ENCODE data around the gene PGM5. TPM values are rescaled to one million over a fixed set of nuclear protein-coding genes. Genes with fewer than 3 reads are reported as not detected.

Gene PGM5
- total and polyA plus RNA-seq, 2 of the 8 experiments (the other 6 are each of a cell fraction or from before 2014, with no cell fraction given) = not detected

- Histone ChIP-seq H3K56ac (replicated peaks; ENCODE audit: insufficient read length, low read depth, low read length) (no peak overlapping the region), H4K20me1 (replicated peaks in 1 of 2; ENCODE audit: control insufficient read depth in 1 of 2, insufficient read depth in 2 of 2, low read length in 2 of 2) (no peaks in the 10 kb centered on the region), H3K4me3 (ENCODE audit: extremely low read depth in 1 of 4, insufficient read depth in 2 of 4, low read depth in 3 of 4, low read length in 4 of 4) (no peak overlapping the region), H2AK5ac (ENCODE audit: low read depth, low read length) (no peak overlapping the region), H2AFZ (ENCODE audit: low read length) (no peak overlapping the region), H3K4me1 (replicated peaks in 1 of 4; ENCODE audit: control insufficient read depth in 3 of 4, insufficient read depth in 4 of 4, low read length in 3 of 4) (no peaks in the 10 kb centered on the region), H3K9me3 (ENCODE audit: insufficient read depth in 2 of 2, low read depth in 1 of 2, low read length in 1 of 2) (no peaks in the 10 kb centered on the region), H3K79me1 (ENCODE audit: low read depth, low read length) (no peaks in the 10 kb centered on the region), H4K5ac (ENCODE audit: insufficient read length, low read depth, low read length) (no peak overlapping the region), H3K4ac (replicated peaks; ENCODE audit: insufficient read length, low read depth, low read length) (no peak overlapping the region), H3K18ac (ENCODE audit: extremely low read depth, low read length) (no peak overlapping the region), H3K14ac (ENCODE audit: insufficient read length) (no peak overlapping the region), H3K27me3 (replicated peaks in 1 of 4; ENCODE audit: control insufficient read depth in 3 of 4, extremely low read depth in 1 of 4, insufficient read depth in 3 of 4, low read length in 3 of 4) (0 out of 7 replicates have a peak, but pooled peaks cover 0 to 2% (median 0%) of the 10 kb centered on the region in 4 experiments), H3K4me2 (ENCODE audit: insufficient read depth in 1 of 2, low read depth in 2 of 2, low read length in 2 of 2) (no peak overlapping the region), H2BK15ac (ENCODE audit: low read length) (no peak overlapping the region), H3K23ac (ENCODE audit: insufficient read length) (no peak overlapping the region), H3K36me3 (ENCODE audit: control insufficient read depth in 2 of 4, insufficient read depth in 4 of 4, low read length in 3 of 4) (no peaks in the 10 kb centered on the region), H3K27ac (ENCODE audit: low read depth, low read length) (no peak overlapping the region), H2BK5ac (ENCODE audit: low read depth, low read length) (no peak overlapping the region), H2BK120ac (replicated peaks; ENCODE audit: low read depth, low read length) (no peak overlapping the region), H4K91ac (replicated peaks; ENCODE audit: insufficient read length, low read length) (no peak overlapping the region), H3K79me2 (ENCODE audit: control insufficient read depth in 1 of 2, insufficient read depth in 2 of 2, low read length in 2 of 2) (no peaks in the 10 kb centered on the region), H2BK12ac (ENCODE audit: low read depth, low read length) (no peak overlapping the region), H3K23me2 (ENCODE audit: low read depth, low read length) (no peaks in the 10 kb centered on the region), H2BK20ac (ENCODE audit: low read length) (no peak overlapping the region), H3K9ac (replicated peaks in 1 of 4; ENCODE audit: extremely low read depth in 1 of 4, low read depth in 3 of 4, low read length in 3 of 4) (no peak overlapping the region), H4K8ac (ENCODE audit: extremely low read depth, insufficient read depth, low read length) (no peak overlapping the region)
- FAIRE-seq (no peak), DNase-seq (ENCODE audit: low read depth in 1 of 2, low spot score in 2 of 2) (no peak)
- ChIA-PET POLR2A (ENCODE audit: partially characterized antibody) (no interaction called here), CTCF (ENCODE audit: partially characterized antibody) (interaction anchor here (1.3 to 2.6 kb wide), 2 partner anchors 20 to 145 kb away, joined by 3 to 14 read pairs; no protein-coding TSS in a partner anchor)
- TF ChIP-seq ATF3 (IDR thresholded peaks at IDR 0.05; ENCODE audit: insufficient read depth, low read depth, low read length) = no peak
- no peak for TF ChIP-seq SUZ12 (IDR thresholded peaks at IDR 0.05; ENCODE audit: low read length)
- TF ChIP-seq RBBP5 (IDR thresholded peaks at IDR 0.05; ENCODE audit: borderline replicate concordance, low read depth, low read length) = no peak
- no peak for TF ChIP-seq POLR2AphosphoS5 (IDR thresholded peaks at IDR 0.05; ENCODE audit: low read depth, low read length)
- TF ChIP-seq EZH2 (IDR thresholded peaks at IDR 0.05; ENCODE audit: low read depth, low read length, severe bottlenecking) = no peak
- no peak for TF ChIP-seq EP300 (IDR thresholded peaks at IDR 0.05; ENCODE audit: borderline replicate concordance in 1 of 2, low read depth in 2 of 2, low read length in 2 of 2)
- no peak for TF ChIP-seq JUND (IDR thresholded peaks at IDR 0.05; ENCODE audit: low read length)
- no peak for TF ChIP-seq CHD1 (IDR thresholded peaks at IDR 0.05; ENCODE audit: low read depth, low read length)
- TF ChIP-seq CREB1 (IDR thresholded peaks at IDR 0.05) = no peak
- TF ChIP-seq SIRT6 (IDR thresholded peaks at IDR 0.05; ENCODE audit: low read length) = no peak
- 95% methylated on average over 7 of the region's 7 CpGs; no CpG with 5 or more reads in 1 of the 2 experiments for WGBS, 2 experiments (ENCODE audit: extremely low coverage in 1 of 2, insufficient coverage in 1 of 2, insufficient read length in 1 of 2, insufficient replicate concordance in 2 of 2, low coverage in 1 of 2, low lambda C conversion rate in 2 of 2, missing lambda C conversion rate in 1 of 2)
Observed at GRCh38 chr9:68437785-68438184, 81.4 kb downstream of the PGM5 start.
